HG02840 (cell line): ENCODE measurements around the gene IL1RL1.
"Not testable (repeated sequence)": the region's sequence is repeated elsewhere in the genome, so short reads cannot be mapped to it uniquely, and the experiment has no call there.

Experiments
- ATAC-seq: cut with Tn5 transposase; IDR thresholded peaks from one replicate; pipeline ENCODE4 v1.9.1; 2021; ENCODE audit warnings: mild to moderate bottlenecking, moderate library complexity, moderate number of reproducible peaks; ENCODE audit not compliant: unreplicated experiment, low FRiP score

The IL1RL1 gene

GRCh38 chr2:102291319-102292075 lies 19.9 kb upstream of the IL1RL1 start:
- ATAC-seq: no peak

- no peak for ATAC-seq
These were observed 16.4 kb upstream of the IL1RL1 start for GRCh38 chr2:102294802-102295489.

GRCh38 chr2:102295566-102295965 lies 15.8 kb upstream of the IL1RL1 start:
- ATAC-seq: no peak

GRCh38 chr2:102296449-102296848 lies 14.9 kb upstream of the IL1RL1 start:
- ATAC-seq: no peak

- no peak for ATAC-seq
These were observed 13.5 kb upstream of the IL1RL1 start for GRCh38 chr2:102297891-102298290.

- no peak for ATAC-seq
These were observed 9.4 kb upstream of the IL1RL1 start for GRCh38 chr2:102301867-102302362.

- ATAC-seq: no peak
These were observed 8.9 kb upstream of the IL1RL1 start for GRCh38 chr2:102302458-102302857.

- ATAC-seq: no peak
These were observed 7.8 kb upstream of the IL1RL1 start for GRCh38 chr2:102303589-102303988.

GRCh38 chr2:102304268-102304667 lies 7.1 kb upstream of the IL1RL1 start:
- ATAC-seq: no peak

GRCh38 chr2:102304711-102305611 lies 6.4 kb upstream of the IL1RL1 start:
- no peak for ATAC-seq

- ATAC-seq: no peak
These were observed 5.2 kb upstream of the IL1RL1 start for GRCh38 chr2:102306125-102306524.

- ATAC-seq: no peak
These were observed 1.7 kb downstream of the IL1RL1 start for GRCh38 chr2:102313025-102313424.

GRCh38 chr2:102313471-102313870 lies 2.1 kb downstream of the IL1RL1 start:
- ATAC-seq: no peak

GRCh38 chr2:102313950-102314349 lies 2.6 kb downstream of the IL1RL1 start:
- no peak for ATAC-seq

- ATAC-seq: no peak
These were observed 4.6 kb downstream of the IL1RL1 start for GRCh38 chr2:102315921-102316320.

GRCh38 chr2:102317715-102318114 lies 6.4 kb downstream of the IL1RL1 start:
- no peak for ATAC-seq

- no peak for ATAC-seq
These were observed 7.1 kb downstream of the IL1RL1 start for GRCh38 chr2:102318437-102318836.

- no peak for ATAC-seq
These were observed 10.8 kb downstream of the IL1RL1 start for GRCh38 chr2:102321941-102322719.

GRCh38 chr2:102324914-102325313 lies 13.6 kb downstream of the IL1RL1 start:
- ATAC-seq: not testable (repeated sequence)
